Stomach (tissue), 9 donors: Measurements from ENCODE around the gene KCNF1. TPM values are rescaled to one million over a fixed set of nuclear protein-coding genes. Genes with fewer than 3 reads are reported as not detected.

ENCODE experiments used
- DNase-seq, 2 donors: peaks; one replicate each; pipeline versions ENCODE4 v3.0.0 to v3.0.0-alpha.2; 2013 to 2019
- H3K27ac ChIP-seq, 5 donors: fragments of 200-600 bp in 4 of 5; sonication (generic) in 4 of 5; one replicate each; pipeline ENCODE4 v1.5.1; 2013 to 2019; ENCODE audit warnings: mild to moderate bottlenecking in 1 of 5, moderate library complexity in 1 of 5
- H3K27me3 ChIP-seq, 3 donors: fragments of 200-600 bp; sonication (generic); one replicate each; pipeline ENCODE4 v1.5.1; 2017 to 2019; ENCODE audit warnings: mixed run types in 1 of 3
- H3K36me3 ChIP-seq, 4 donors: fragments of 200-600 bp; sonication (generic); 1 replicate in 3 of 4; 2 replicates in 1 of 4; pipeline ENCODE4 v1.5.1; 2016 to 2019
- H3K4me1 ChIP-seq, 4 donors: fragments of 200-600 bp; sonication (generic); one replicate each; pipeline ENCODE4 v1.5.1; 2016 to 2019
- H3K4me3 ChIP-seq, 4 donors: fragments of 200-600 bp; sonication (generic) in 3 of 4; one replicate each; pipeline ENCODE4 v1.5.1; 2016 to 2019; ENCODE audit warnings: mild to moderate bottlenecking in 1 of 4
- H3K9me3 ChIP-seq, 4 donors: fragments of 200-600 bp; sonication (generic); one replicate each; pipeline ENCODE4 v1.5.1; 2016 to 2019
- EP300 ChIP-seq: sonication (generic); formaldehyde crosslinking; IDR thresholded peaks from one replicate; pipeline ENCODE4 v1.6.1; 2017; ENCODE audit warnings: antibody characterized with exemption
- POLR2A ChIP-seq, 4 donors: fragments of 450-650 bp; IDR thresholded peaks; one replicate each; pipeline ENCODE4 v1.6.1; 2016; ENCODE audit warnings: antibody characterized with exemption in 4 of 4, control low read depth in 2 of 4, mild to moderate bottlenecking in 1 of 4, moderate library complexity in 1 of 4
- POLR2AphosphoS5 ChIP-seq, 3 donors: sonication (generic); formaldehyde crosslinking; IDR thresholded peaks; one replicate each; pipeline ENCODE4 v1.6.1; 2016; ENCODE audit warnings: antibody characterized with exemption in 3 of 3
- WGBS, 5 donors: extraction: QIAGEN DNeasy Blood & Tissue Kit in 3 of 5; methylation state at CpG; one replicate each; pipeline versions ENCODE4 v1.1.5 to v1.1.7; 2013 to 2018; 5-methylcytosine and 5-hydroxymethylcytosine counted together
- intact Hi-C: fragments of 100-400 bp; cut with DNase I; formaldehyde crosslinking; loops from one replicate; pipeline ENCODE4 v1.15.1; 2023; ENCODE audit warnings: low total_unique reads
- polyA plus RNA-seq, 3 donors: library from polyadenylated mRNA; stranded (reverse); fragments of 200-250 nt; gene quantifications; one replicate each; pipeline ENCODE4 v1.2.3, GENCODE V29; 2013
- small RNA-seq, 4 donors: library from RNA; depleted of rRNA; stranded (forward); fragments of <200 nt; gene quantifications; one replicate each; pipeline ENCODE3, GENCODE V24; 2016
- total RNA-seq, 5 donors: library from RNA; depleted of rRNA; stranded (reverse); fragments of >200 nt; gene quantifications; one replicate each; pipeline versions ENCODE4 v1.1.0 to v1.2.3, GENCODE V29; 2014 to 2016
- TF ChIP-seq, protein P1 (sequence below), 7 experiments: fragments of 450-650 bp in 4 of 7; fragments of 200-600 bp in 3 of 7; sonication (generic) in 3 of 7; IDR thresholded peaks; one replicate each; pipeline ENCODE4 v1.5.1; 2016 to 2019; ENCODE audit warnings: antibody characterized with exemption in 7 of 7, control low read depth in 2 of 7, mild to moderate bottlenecking in 1 of 7
- donor health status: healthy with polysubstance abuse.
- donor health status: Bipolar disorder and iron deficiency.
- donor health status: healthy.

The KCNF1 gene
- total and polyA plus RNA-seq, 8 donors: 0.05 to 0.92 (median 0.58) TPM; not detected in 4

DNA sequence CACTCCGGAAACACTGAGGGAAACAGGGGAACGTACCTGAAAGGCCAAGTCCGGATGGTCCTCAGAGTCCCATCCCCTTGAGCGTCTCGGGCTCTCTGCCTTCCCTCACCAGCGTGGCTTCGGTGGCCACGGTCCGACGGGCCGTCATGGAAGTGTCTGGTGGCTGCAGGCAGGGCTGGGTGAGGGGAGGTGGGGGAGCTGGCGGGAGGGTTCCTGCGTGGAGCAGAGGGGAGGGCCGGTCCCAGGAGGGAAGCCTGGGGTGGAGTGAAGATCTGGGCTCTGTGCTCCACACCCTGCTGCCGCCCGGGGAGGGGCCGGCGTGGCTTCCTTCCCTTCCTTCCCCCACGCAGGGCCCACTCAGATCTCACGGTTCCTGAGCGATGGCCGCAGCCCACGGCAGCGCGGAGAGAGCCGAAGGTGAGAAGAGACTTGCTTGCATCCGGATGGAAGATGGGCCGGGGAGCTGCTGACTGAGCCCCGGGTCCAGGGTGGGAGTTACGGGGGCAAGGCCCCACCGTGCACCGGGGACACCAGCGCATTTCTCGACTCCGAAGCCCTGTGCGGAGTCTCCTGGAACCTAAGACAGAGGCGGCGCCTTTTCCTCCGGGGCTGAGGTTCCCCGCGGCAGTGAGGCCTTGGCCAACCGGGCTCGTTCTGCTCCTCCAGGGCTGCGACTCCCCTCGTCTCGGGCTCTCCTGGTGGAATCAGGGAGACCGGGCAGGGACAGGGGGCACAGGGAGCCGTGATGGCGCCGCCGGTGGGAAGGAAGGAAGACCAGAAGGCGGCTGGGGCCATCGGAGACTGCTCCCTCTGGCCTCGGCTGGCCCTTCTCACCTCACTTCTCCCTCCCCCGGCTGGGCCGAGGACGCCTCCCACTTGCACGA lies 49.1 kb downstream of the KCNF1 start:
- no peak for DNase-seq
- no peaks in the 10 kb centered on the region for H3K36me3 ChIP-seq
- no peak overlapping the region for H3K27ac ChIP-seq
- H3K9me3 ChIP-seq: no peaks in the 10 kb centered on the region
- 80 to 89% (median 84%) methylated on average over 48 to 58 of the region's 58 CpGs for WGBS, 5 donors
- no peak for TF ChIP-seq POLR2AphosphoS5 (IDR thresholded peaks at IDR 0.05)
- TF ChIP-seq, protein P1, sequence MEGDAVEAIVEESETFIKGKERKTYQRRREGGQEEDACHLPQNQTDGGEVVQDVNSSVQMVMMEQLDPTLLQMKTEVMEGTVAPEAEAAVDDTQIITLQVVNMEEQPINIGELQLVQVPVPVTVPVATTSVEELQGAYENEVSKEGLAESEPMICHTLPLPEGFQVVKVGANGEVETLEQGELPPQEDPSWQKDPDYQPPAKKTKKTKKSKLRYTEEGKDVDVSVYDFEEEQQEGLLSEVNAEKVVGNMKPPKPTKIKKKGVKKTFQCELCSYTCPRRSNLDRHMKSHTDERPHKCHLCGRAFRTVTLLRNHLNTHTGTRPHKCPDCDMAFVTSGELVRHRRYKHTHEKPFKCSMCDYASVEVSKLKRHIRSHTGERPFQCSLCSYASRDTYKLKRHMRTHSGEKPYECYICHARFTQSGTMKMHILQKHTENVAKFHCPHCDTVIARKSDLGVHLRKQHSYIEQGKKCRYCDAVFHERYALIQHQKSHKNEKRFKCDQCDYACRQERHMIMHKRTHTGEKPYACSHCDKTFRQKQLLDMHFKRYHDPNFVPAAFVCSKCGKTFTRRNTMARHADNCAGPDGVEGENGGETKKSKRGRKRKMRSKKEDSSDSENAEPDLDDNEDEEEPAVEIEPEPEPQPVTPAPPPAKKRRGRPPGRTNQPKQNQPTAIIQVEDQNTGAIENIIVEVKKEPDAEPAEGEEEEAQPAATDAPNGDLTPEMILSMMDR (IDR thresholded peaks at IDR 0.05): no peak
- no peak for TF ChIP-seq POLR2A (IDR thresholded peaks at IDR 0.05)
- TF ChIP-seq EP300: no peak
- H3K27me3 ChIP-seq: peaks cover 0 to 36% (median 3%) of the 10 kb centered on the region in 3 donors
- peaks cover 0 to 7% (median 0%) of the 10 kb centered on the region in 4 donors for H3K4me1 ChIP-seq
- no peak overlapping the region for H3K4me3 ChIP-seq
- intact Hi-C loops: no loop called here

DNA sequence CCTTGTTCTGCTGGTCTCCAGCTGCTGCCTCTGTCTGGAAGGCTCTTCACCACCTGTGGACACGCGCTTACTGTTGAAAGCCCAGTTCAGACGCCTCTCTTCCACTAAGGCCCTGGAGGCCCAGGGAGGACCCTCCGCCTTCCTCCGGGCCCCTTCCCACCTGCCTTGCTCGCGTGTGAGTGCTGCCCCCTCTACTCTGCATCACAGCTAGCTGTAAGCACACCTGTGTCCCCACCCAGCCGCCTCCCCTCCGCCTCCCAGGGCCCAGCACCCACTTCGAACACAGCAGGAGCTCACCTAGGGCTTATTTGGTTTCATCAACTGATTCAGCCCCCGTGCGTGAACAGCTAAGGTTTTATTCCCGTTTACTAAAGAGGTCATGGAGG lies 49.7 kb downstream of the KCNF1 start:
- H3K9me3 ChIP-seq: no peaks in the 10 kb centered on the region
- intact Hi-C loops: no loop called here
- no peak overlapping the region for H3K4me3 ChIP-seq
- H3K4me1 ChIP-seq: peaks cover 0 to 7% (median 0%) of the 10 kb centered on the region in 4 donors
- WGBS, 5 donors: 78 to 84% (median 82%) methylated on average over 13 of the region's 13 CpGs
- TF ChIP-seq, protein P1 (IDR thresholded peaks at IDR 0.05): no peak
- no peak for TF ChIP-seq EP300
- no peak for TF ChIP-seq POLR2A (IDR thresholded peaks at IDR 0.05)
- TF ChIP-seq POLR2AphosphoS5 (IDR thresholded peaks at IDR 0.05): no peak
- no peak overlapping the region for H3K27ac ChIP-seq
- no peaks in the 10 kb centered on the region for H3K36me3 ChIP-seq
- DNase-seq: no peak
- peaks cover 0 to 37% (median 3%) of the 10 kb centered on the region in 3 donors for H3K27me3 ChIP-seq

DNA sequence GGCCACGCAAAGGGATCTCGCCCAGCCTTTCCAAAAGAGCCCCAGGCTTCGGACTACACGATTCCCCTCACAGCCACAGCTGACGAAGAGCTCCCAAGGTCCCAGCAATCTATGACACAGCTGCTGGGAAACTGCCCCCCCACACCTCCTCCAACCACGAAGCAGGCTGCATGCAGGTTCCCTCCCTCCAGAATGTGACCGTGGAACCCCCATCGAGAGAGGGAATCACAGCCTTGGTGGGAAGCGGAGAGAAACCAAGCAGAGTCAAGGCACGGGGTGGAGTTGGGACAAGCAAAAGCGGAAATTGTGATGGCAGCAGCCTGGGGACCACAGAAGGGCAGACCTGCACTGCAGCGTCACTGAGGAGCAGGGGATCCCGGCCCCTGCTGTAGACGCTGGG lies 50.3 kb downstream of the KCNF1 start:
- TF ChIP-seq POLR2AphosphoS5 (IDR thresholded peaks at IDR 0.05) (no peak), EP300 (no peak), POLR2A (IDR thresholded peaks at IDR 0.05) (no peak)
- TF ChIP-seq, protein P1 (IDR thresholded peaks at IDR 0.05): no peak
- Histone ChIP-seq H3K9me3 (no peaks in the 10 kb centered on the region), H3K4me1 (peaks cover 0 to 7% (median 0%) of the 10 kb centered on the region in 4 donors), H3K36me3 (no peaks in the 10 kb centered on the region), H3K4me3 (no peak overlapping the region), H3K27me3 (peaks cover 0 to 41% (median 3%) of the 10 kb centered on the region in 3 donors), H3K27ac (no peak overlapping the region)
- WGBS, 5 donors: 77 to 91% (median 86%) methylated on average over 14 of the region's 14 CpGs
- intact Hi-C loops: no loop called here
- DNase-seq: no peak

DNA sequence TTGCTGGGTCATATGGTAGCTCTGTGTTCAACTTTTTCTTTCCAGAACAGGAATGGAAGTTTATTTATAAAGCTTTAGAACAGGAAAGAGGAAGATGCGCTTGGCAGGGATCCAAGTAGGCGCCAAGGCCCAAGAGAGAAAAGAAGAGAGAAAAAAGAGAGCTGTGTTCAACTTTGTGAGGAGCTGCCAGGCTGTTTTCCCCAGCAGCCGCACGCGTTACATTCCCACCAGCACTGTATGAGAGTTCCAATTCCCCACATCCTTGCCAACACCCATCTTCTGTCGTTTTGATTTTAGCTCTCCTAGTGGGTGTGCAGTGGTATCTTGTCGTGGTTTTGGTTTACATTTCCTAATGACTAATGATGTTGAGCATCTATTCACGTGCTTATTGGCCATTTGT lies 51.4 kb downstream of the KCNF1 start:
- H3K27ac ChIP-seq: no peak overlapping the region
- peaks cover 0 to 7% (median 0%) of the 10 kb centered on the region in 4 donors for H3K4me1 ChIP-seq
- H3K27me3 ChIP-seq: peaks cover 0 to 34% (median 3%) of the 10 kb centered on the region in 3 donors
- no peak for TF ChIP-seq EP300
- TF ChIP-seq, protein P1 (IDR thresholded peaks at IDR 0.05): no peak
- no peak for TF ChIP-seq POLR2A (IDR thresholded peaks at IDR 0.05)
- no peaks in the 10 kb centered on the region for H3K36me3 ChIP-seq
- WGBS, 5 donors: 35 to 61% (median 51%) methylated on average over 8 of the region's 8 CpGs
- DNase-seq: peak in 1 of 2 donors; percentile 30
- no peaks in the 10 kb centered on the region for H3K9me3 ChIP-seq
- intact Hi-C loops: no loop called here
- H3K4me3 ChIP-seq: no peak overlapping the region

Small RNAs within 50 kb of the gene (small RNA-seq; reads per million reads assigned to genes)
- 0 reads per million in 4 donors for gene AC079587.1

Other genes starting within 250 kb of the KCNF1 start
- gene NOL10, start 222.0 kb upstream of the KCNF1 start, total RNA-seq: 100 to 1,000 TPM in 1 of 5 donors, 10 to 100 TPM in 3, 1 to 10 TPM in 1; 7.5 to 102 (median 18.4) TPM
- 10 to 100 TPM in 2 of 3 donors, 1 to 10 TPM in 1; 8.1 to 11.5 (median 10.8) TPM for gene NOL10, start 222.0 kb upstream of the KCNF1 start, polyA plus RNA-seq
- gene ATP6V1C2, start 190.3 kb upstream of the KCNF1 start, total RNA-seq: 100 to 1,000 TPM in 1 of 5 donors, 1 to 10 TPM in 1, not detected in 3; 1.1 to 143 TPM
- 1 to 10 TPM in 1 of 3 donors, under 1 TPM in 2; 0.61 to 6.9 (median 0.75) TPM for gene ATP6V1C2, start 190.3 kb upstream of the KCNF1 start, polyA plus RNA-seq
- gene PDIA6, start 99.1 kb upstream of the KCNF1 start, total RNA-seq: 100 to 1,000 TPM in 1 of 5 donors, 10 to 100 TPM in 4; 37.3 to 272 (median 89.7) TPM
- 10 to 100 TPM; 49.6 to 98.7 (median 63.4) TPM for gene PDIA6, start 99.1 kb upstream of the KCNF1 start, polyA plus RNA-seq
- 10 to 100 TPM in 4 of 5 donors, not detected in 1; 22.9 to 55.1 (median 32.3) TPM for gene SLC66A3, start 243.5 kb downstream of the KCNF1 start, total RNA-seq
- 10 to 100 TPM; 12.1 to 18.5 (median 14.7) TPM for gene SLC66A3, start 243.5 kb downstream of the KCNF1 start, polyA plus RNA-seq